Measurements from ENCODE around the gene BTG2. TPM values are rescaled to one million over a fixed set of nuclear protein-coding genes. Genes with fewer than 3 reads are reported as not detected.

BTG2 gene
- total and polyA plus RNA-seq, 2 experiments from 2014 or later: 5.0 to 7.5 TPM

GRCh38 chr1:203328714-203329122 lies 23.4 kb downstream of the BTG2 start:
- no peaks in the 10 kb centered on the region for H3F3A ChIP-seq (ENCODE audit: insufficient read depth)
- H3K9me3 ChIP-seq (ENCODE audit: low read depth): no peaks in the 10 kb centered on the region
- no peaks in the 10 kb centered on the region for H4K20me1 ChIP-seq (ENCODE audit: insufficient read depth)
- no peaks in the 10 kb centered on the region for H3K79me2 ChIP-seq (ENCODE audit: insufficient read depth)
- H3K27ac ChIP-seq: no peak overlapping the region
- no peak overlapping the region for H2AFZ ChIP-seq
- H3K4me3 ChIP-seq: no peak overlapping the region
- no peak for DNase-seq
- 69 to 76% methylated on average over 7 of the region's 7 CpGs for WGBS, 2 experiments (ENCODE audit: low coverage in 1 of 2, low lambda C conversion rate in 2 of 2, missing lambda C conversion rate in 2 of 2)
- no peak overlapping the region for H3K4me2 ChIP-seq (ENCODE audit: unreplicated experiment)
- peaks cover 40% of the 10 kb centered on the region for H3K27me3 ChIP-seq (replicated peaks; ENCODE audit: insufficient read depth)
- TF ChIP-seq EZH2 (IDR thresholded peaks at IDR 0.05; ENCODE audit: insufficient read depth, poor library complexity, severe bottlenecking) (no peak), EZH2phosphoT487 (IDR thresholded peaks at IDR 0.05; ENCODE audit: insufficient read depth, low read depth) (no peak)
- H3K4me1 ChIP-seq (ENCODE audit: insufficient read depth): no peaks in the 10 kb centered on the region
- H3K9me2 ChIP-seq (ENCODE audit: insufficient read depth): no peaks in the 10 kb centered on the region
- H3K36me3 ChIP-seq (ENCODE audit: low read depth): no peaks in the 10 kb centered on the region
- no peak overlapping the region for H3K9ac ChIP-seq
- in situ Hi-C loops (cut with MboI): no loop called here

GRCh38 chr1:203331224-203331623 lies 25.9 kb downstream of the BTG2 start:
- no peak for DNase-seq
- Histone ChIP-seq H3K36me3 (ENCODE audit: low read depth) (no peaks in the 10 kb centered on the region), H3K4me2 (ENCODE audit: unreplicated experiment) (no peak overlapping the region), H3K27ac (no peak overlapping the region), H3K27me3 (replicated peaks; ENCODE audit: insufficient read depth) (peaks cover 28% of the 10 kb centered on the region), H3K4me3 (no peak overlapping the region), H3K9me2 (ENCODE audit: insufficient read depth) (no peaks in the 10 kb centered on the region), H3K79me2 (ENCODE audit: insufficient read depth) (no peaks in the 10 kb centered on the region), H3F3A (ENCODE audit: insufficient read depth) (no peaks in the 10 kb centered on the region), H2AFZ (no peak overlapping the region), H3K9me3 (ENCODE audit: low read depth) (no peaks in the 10 kb centered on the region), H3K9ac (no peak overlapping the region), H3K4me1 (ENCODE audit: insufficient read depth) (no peaks in the 10 kb centered on the region), H4K20me1 (ENCODE audit: insufficient read depth) (no peaks in the 10 kb centered on the region)
- 61 to 65% methylated on average over 1 of the region's 1 CpG for WGBS, 2 experiments (ENCODE audit: low coverage in 1 of 2, low lambda C conversion rate in 2 of 2, missing lambda C conversion rate in 2 of 2)
- TF ChIP-seq EZH2phosphoT487 (IDR thresholded peaks at IDR 0.05; ENCODE audit: insufficient read depth, low read depth) (no peak), EZH2 (IDR thresholded peaks at IDR 0.05; ENCODE audit: insufficient read depth, poor library complexity, severe bottlenecking) (no peak)
- in situ Hi-C loops (cut with MboI): no loop called here

GRCh38 chr1:203335503-203335902 lies 30.2 kb downstream of the BTG2 start:
- Histone ChIP-seq H4K20me1 (ENCODE audit: insufficient read depth) (no peaks in the 10 kb centered on the region), H2AFZ (no peak overlapping the region), H3K4me3 (no peak overlapping the region), H3K27me3 (replicated peaks; ENCODE audit: insufficient read depth) (peaks cover 13% of the 10 kb centered on the region), H3K27ac (no peak overlapping the region), H3K9me3 (ENCODE audit: low read depth) (no peaks in the 10 kb centered on the region), H3F3A (ENCODE audit: insufficient read depth) (no peaks in the 10 kb centered on the region), H3K36me3 (ENCODE audit: low read depth) (no peaks in the 10 kb centered on the region), H3K79me2 (ENCODE audit: insufficient read depth) (no peaks in the 10 kb centered on the region), H3K4me2 (ENCODE audit: unreplicated experiment) (no peak overlapping the region), H3K9me2 (ENCODE audit: insufficient read depth) (no peaks in the 10 kb centered on the region), H3K4me1 (ENCODE audit: insufficient read depth) (no peaks in the 10 kb centered on the region), H3K9ac (no peak overlapping the region)
- WGBS, 2 experiments (ENCODE audit: low coverage in 1 of 2, low lambda C conversion rate in 2 of 2, missing lambda C conversion rate in 2 of 2): 62 to 64% methylated on average over 4 of the region's 4 CpGs
- TF ChIP-seq EZH2phosphoT487 (IDR thresholded peaks at IDR 0.05; ENCODE audit: insufficient read depth, low read depth) (no peak), EZH2 (IDR thresholded peaks at IDR 0.05; ENCODE audit: insufficient read depth, poor library complexity, severe bottlenecking) (no peak)
- DNase-seq: no peak
- in situ Hi-C loops (cut with MboI): loop anchor here (5.0 kb wide), 1 partner anchor 58 kb away; no protein-coding TSS in a partner anchor

GRCh38 chr1:203336097-203336496 lies 30.8 kb downstream of the BTG2 start:
- Histone ChIP-seq H3K4me3 (no peak overlapping the region), H3K4me2 (ENCODE audit: unreplicated experiment) (no peak overlapping the region), H3F3A (ENCODE audit: insufficient read depth) (no peaks in the 10 kb centered on the region), H3K27ac (no peak overlapping the region), H4K20me1 (ENCODE audit: insufficient read depth) (no peaks in the 10 kb centered on the region), H2AFZ (no peak overlapping the region), H3K9me3 (ENCODE audit: low read depth) (no peaks in the 10 kb centered on the region), H3K4me1 (ENCODE audit: insufficient read depth) (no peaks in the 10 kb centered on the region), H3K36me3 (ENCODE audit: low read depth) (no peaks in the 10 kb centered on the region), H3K79me2 (ENCODE audit: insufficient read depth) (no peaks in the 10 kb centered on the region), H3K27me3 (replicated peaks; ENCODE audit: insufficient read depth) (peaks cover 13% of the 10 kb centered on the region), H3K9me2 (ENCODE audit: insufficient read depth) (no peaks in the 10 kb centered on the region), H3K9ac (no peak overlapping the region)
- TF ChIP-seq EZH2 (IDR thresholded peaks at IDR 0.05; ENCODE audit: insufficient read depth, poor library complexity, severe bottlenecking) (no peak), EZH2phosphoT487 (IDR thresholded peaks at IDR 0.05; ENCODE audit: insufficient read depth, low read depth) (no peak)
- DNase-seq: no peak
- in situ Hi-C loops (cut with MboI): loop anchor here (5.0 kb wide), 1 partner anchor 59 kb away; no protein-coding TSS in a partner anchor
- WGBS, 2 experiments (ENCODE audit: low coverage in 1 of 2, low lambda C conversion rate in 2 of 2, missing lambda C conversion rate in 2 of 2): 0 to 9% methylated on average over 1 of the region's 1 CpG
